CD4-positive, alpha-beta memory T cell (primary cell): ENCODE results near the gene CDA. TPM values are rescaled to one million over a fixed set of nuclear protein-coding genes. Genes with fewer than 3 reads are reported as not detected.
A peak's percentile ranks its signal among the peaks of the same experiment; 100 is the strongest.

ENCODE experiments used
- CTCF ChIA-PET: fragments of 350-600 bp; sonication (Branson Sonifier 250); formaldehyde crosslinking; loops from one replicate; lab custom pipeline; 2021; ENCODE audit warnings: inconsistent platforms; ENCODE audit not compliant: partially characterized antibody; lab: Charles Lee
- POLR2A ChIA-PET: fragments of 350-600 bp; sonication (Branson Sonifier 250); formaldehyde crosslinking; loops from one replicate; lab custom pipeline; 2021; ENCODE audit not compliant: partially characterized antibody; lab: Charles Lee
- DNase-seq, 5 donors: peaks; one replicate each; pipeline versions ENCODE4 v3.0.0 to v3.0.0-alpha.2; 2020 to 2022; ENCODE audit warnings: mixed read lengths in 1 of 5
- H3K27ac ChIP-seq: one replicate; pipeline ENCODE4 v1.7.0; 2013; ENCODE audit warnings: low read depth, low read length
- H3K27me3 ChIP-seq: 2 replicates; pipeline ENCODE4 v1.7.0; 2013; ENCODE audit warnings: mild to moderate bottlenecking, low read length, moderate library complexity; ENCODE audit not compliant: insufficient read depth
- H3K36me3 ChIP-seq: 2 replicates; pipeline ENCODE4 v1.7.0; 2013; ENCODE audit warnings: mild to moderate bottlenecking, low read length, moderate library complexity; ENCODE audit not compliant: insufficient read depth
- H3K4me1 ChIP-seq: 2 replicates; pipeline ENCODE4 v1.7.0; 2013; ENCODE audit warnings: mild to moderate bottlenecking, low read length, moderate library complexity; ENCODE audit not compliant: insufficient read depth
- H3K4me3 ChIP-seq, 2 donors: one replicate each; pipeline ENCODE4 v1.7.0; 2013; ENCODE audit warnings: low read length in 2 of 2, mild to moderate bottlenecking in 1 of 2
- H3K9me3 ChIP-seq, 2 donors: one replicate each; pipeline ENCODE4 v1.7.0; 2013; ENCODE audit warnings: low read length in 2 of 2, control low read depth in 1 of 2; ENCODE audit not compliant: control insufficient read depth in 1 of 2
- H3K27ac Mint-ChIP-seq, 7 donors: one replicate each; pipeline ENCODE4 v1.8.0; 2020 to 2021; ENCODE audit warnings: mixed read lengths in 7 of 7, mild to moderate bottlenecking in 6 of 7, inconsistent platforms in 3 of 7, moderate library complexity in 3 of 7
- H3K27me3 Mint-ChIP-seq, 2 donors: one replicate each; pipeline ENCODE4 v1.8.0; 2020 to 2021; ENCODE audit warnings: mixed read lengths in 2 of 2
- H3K36me3 Mint-ChIP-seq, 2 donors: one replicate each; pipeline ENCODE4 v1.8.0; 2020 to 2021; ENCODE audit warnings: mixed read lengths in 2 of 2, inconsistent platforms in 1 of 2, mild to moderate bottlenecking in 1 of 2
- H3K4me1 Mint-ChIP-seq, 4 donors: one replicate each; pipeline ENCODE4 v1.8.0; 2020 to 2021; ENCODE audit warnings: mixed read lengths in 4 of 4, mild to moderate bottlenecking in 1 of 4
- H3K4me3 Mint-ChIP-seq, 8 donors: one replicate each; pipeline ENCODE4 v1.8.0; 2020 to 2021; ENCODE audit warnings: mixed read lengths in 8 of 8, mild to moderate bottlenecking in 7 of 8, moderate library complexity in 6 of 8, inconsistent platforms in 3 of 8
- H3K9me3 Mint-ChIP-seq, 8 donors: one replicate each; pipeline ENCODE4 v1.8.0; 2020 to 2021; ENCODE audit warnings: mixed read lengths in 8 of 8, mild to moderate bottlenecking in 5 of 8, inconsistent platforms in 3 of 8, moderate library complexity in 1 of 8
- intact Hi-C: fragments of 100-400 bp; cut with micrococcal nuclease; formaldehyde crosslinking; loops from one replicate; pipeline ENCODE4 v1.15.1; 2023
- polyA plus RNA-seq, 2 donors: library from polyadenylated mRNA; unstranded; fragments of 300-500 nt; fragmentation: Illumina TruSeq; gene quantifications; one replicate each; pipeline ENCODE4 v1.2.3, GENCODE V29; 2021
- total RNA-seq, 2 experiments: library from RNA; stranded (reverse); gene quantifications; one replicate each; pipeline ENCODE4 v1.2.3, GENCODE V29; 2021

CDA gene
- total and polyA plus RNA-seq, 4 experiments from 2014 or later, result not detected

DNA sequence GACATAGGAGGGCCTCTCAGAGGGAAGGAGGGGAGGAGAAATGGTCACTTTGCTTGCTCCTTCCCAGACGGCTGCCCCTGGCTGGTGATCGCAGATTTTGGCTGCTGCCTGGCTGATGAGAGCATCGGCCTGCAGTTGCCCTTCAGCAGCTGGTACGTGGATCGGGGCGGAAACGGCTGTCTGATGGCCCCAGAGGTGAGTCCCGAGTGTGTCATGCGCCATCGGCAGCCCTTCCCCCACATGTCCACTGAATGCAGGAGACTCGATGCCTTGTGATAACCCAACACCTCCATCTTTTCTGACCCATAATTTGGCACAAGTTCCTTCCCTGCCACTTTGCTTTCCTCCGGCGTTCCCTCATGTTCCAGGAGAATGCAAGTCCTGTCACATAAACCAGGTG, 59.5 kb downstream of the CDA start:
- H3K27ac ChIP-seq, result no peak overlapping the region
- peaks cover 40 to 69% of the 10 kb centered on the region in 2 donors for H3K36me3 Mint-ChIP-seq

DNA sequence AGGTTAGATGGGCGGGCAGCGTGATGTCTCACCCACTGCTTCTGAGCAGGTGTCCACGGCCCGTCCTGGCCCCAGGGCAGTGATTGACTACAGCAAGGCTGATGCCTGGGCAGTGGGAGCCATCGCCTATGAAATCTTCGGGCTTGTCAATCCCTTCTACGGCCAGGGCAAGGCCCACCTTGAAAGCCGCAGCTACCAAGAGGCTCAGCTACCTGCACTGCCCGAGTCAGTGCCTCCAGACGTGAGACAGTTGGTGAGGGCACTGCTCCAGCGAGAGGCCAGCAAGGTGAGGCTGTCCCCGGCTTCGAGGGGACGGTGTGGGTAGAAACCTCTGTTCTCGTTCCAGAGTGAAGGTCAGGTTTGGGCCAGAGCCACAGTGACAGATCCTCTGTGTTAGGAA, 60.0 kb downstream of the CDA start:
- intact Hi-C loops, result no loop called here
- peaks cover 44 to 73% of the 10 kb centered on the region in 2 donors for H3K36me3 Mint-ChIP-seq

More for the DNA sequence above, 59.5 kb downstream of the CDA start:
- Histone ChIP-seq H3K4me3 (no peak overlapping the region), H3K9me3 (no peaks in the 10 kb centered on the region), H3K27me3 (no peaks in the 10 kb centered on the region), H3K4me1 (no peaks in the 10 kb centered on the region), H3K36me3 (peaks cover 39% of the 10 kb centered on the region)
- Mint-ChIP-seq H3K27me3 (no peaks in the 10 kb centered on the region), H3K4me3 (no peak overlapping the region), H3K27ac (peak overlapping the region in 2 of 7 donors; percentile 60 to 62), H3K4me1 (no peaks in the 10 kb centered on the region), H3K9me3 (no peaks in the 10 kb centered on the region)
- DNase-seq, result no peak
- intact Hi-C loops, result no loop called here
- CTCF ChIA-PET, result interaction anchor here (1.1 to 1.2 kb wide), 2 partner anchors 14 to 16 kb away, joined by 3 to 4 read pairs; no protein-coding TSS in a partner anchor
- POLR2A ChIA-PET, result interaction anchor here (1.5 to 2.6 kb wide), 2 partner anchors 12 to 15 kb away, joined by 4 to 9 read pairs; partner anchors contain the start of gene DDOST

DNA sequence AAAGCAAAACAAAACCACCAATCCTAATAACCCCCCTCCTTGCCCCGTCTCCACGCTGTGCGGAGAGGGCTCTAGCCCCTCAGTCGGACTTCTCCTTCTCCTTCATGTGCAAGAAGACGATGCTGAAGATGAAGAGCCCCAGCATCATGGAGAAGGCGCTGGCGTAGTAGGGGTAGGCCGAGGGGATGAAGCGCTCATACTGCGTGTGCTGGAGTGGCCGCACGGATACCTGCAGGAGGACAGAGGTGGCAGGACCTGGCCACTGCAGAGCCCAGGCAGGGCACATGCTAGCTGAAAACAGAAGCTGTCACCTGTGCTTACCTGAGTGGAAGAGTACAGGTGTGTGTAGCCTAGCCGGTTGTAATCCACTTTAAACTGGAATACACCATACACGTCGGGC, 63.4 kb downstream of the CDA start:
- peaks cover 75% of the 10 kb centered on the region for H3K36me3 ChIP-seq
- POLR2A ChIA-PET, result interaction anchor here (1.1 to 1.4 kb wide), 2 partner anchors 19 to 134 kb away, joined by 3 read pairs; no protein-coding TSS in a partner anchor
- no peaks in the 10 kb centered on the region for H3K4me1 ChIP-seq
- no peak overlapping the region for H3K4me3 Mint-ChIP-seq
- intact Hi-C loops, result no loop called here
- no peak overlapping the region for H3K27ac ChIP-seq
- H3K27me3 Mint-ChIP-seq, result no peaks in the 10 kb centered on the region
- no peaks in the 10 kb centered on the region for H3K9me3 Mint-ChIP-seq
- no peak overlapping the region for H3K4me3 ChIP-seq
- no peak for DNase-seq
- no peaks in the 10 kb centered on the region for H3K27me3 ChIP-seq
- H3K9me3 ChIP-seq, result no peaks in the 10 kb centered on the region
- CTCF ChIA-PET, result no interaction called here
- H3K4me1 Mint-ChIP-seq, result peaks cover 0 to 12% (median 6%) of the 10 kb centered on the region in 4 donors
- H3K36me3 Mint-ChIP-seq, result peaks cover 56 to 86% of the 10 kb centered on the region in 2 donors
- H3K27ac Mint-ChIP-seq, result peak overlapping the region in 1 of 7 donors; percentile 59

More for the DNA sequence above, 60.0 kb downstream of the CDA start:
- ChIA-PET CTCF (interaction anchor here (1.2 kb wide), 2 partner anchors 15 to 16 kb away, joined by 3 to 4 read pairs; partner anchors contain the start of gene PINK1), POLR2A (interaction anchor here (2.6 kb wide), 1 partner anchor 15 kb away, joined by 9 read pairs; no protein-coding TSS in a partner anchor)
- H3K27me3 ChIP-seq, result no peaks in the 10 kb centered on the region
- no peak for DNase-seq
- peaks cover 44% of the 10 kb centered on the region for H3K36me3 ChIP-seq
- no peak overlapping the region for H3K4me3 ChIP-seq
- H3K9me3 Mint-ChIP-seq, result no peaks in the 10 kb centered on the region
- H3K9me3 ChIP-seq, result no peaks in the 10 kb centered on the region
- H3K4me3 Mint-ChIP-seq, result no peak overlapping the region
- peak overlapping the region in 1 of 7 donors; percentile 62 for H3K27ac Mint-ChIP-seq
- H3K27ac ChIP-seq, result no peak overlapping the region
- H3K4me1 ChIP-seq, result no peaks in the 10 kb centered on the region
- no peaks in the 10 kb centered on the region for H3K4me1 Mint-ChIP-seq
- no peaks in the 10 kb centered on the region for H3K27me3 Mint-ChIP-seq

DNA sequence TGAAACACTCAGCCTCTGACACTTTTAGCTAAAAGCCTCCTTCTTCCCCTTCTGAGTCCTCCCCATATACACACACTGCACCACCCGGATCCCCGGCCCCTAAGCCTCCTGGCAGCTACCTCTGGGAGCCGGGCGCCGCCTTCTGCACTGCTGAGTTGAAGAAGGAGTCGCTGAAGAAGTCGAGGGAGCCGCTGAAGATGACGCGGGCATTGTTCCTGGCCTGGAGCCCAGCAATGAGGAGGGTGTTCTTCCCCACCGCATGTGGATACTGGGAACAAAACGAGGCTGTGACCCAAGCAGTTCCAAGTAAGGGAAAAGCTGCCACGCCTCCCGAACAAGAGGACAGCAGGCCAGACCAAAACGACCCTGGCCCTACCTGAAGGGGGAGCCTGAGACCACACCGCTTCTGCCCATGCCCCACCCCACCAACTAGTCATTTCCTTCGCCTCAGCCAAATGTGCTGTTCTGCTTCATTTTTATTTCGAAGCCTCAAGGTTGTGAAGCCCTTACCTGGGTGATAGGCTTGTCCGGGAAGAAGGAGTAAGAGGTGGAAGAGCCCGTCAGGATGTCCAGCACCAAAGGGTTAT, 65.3 kb downstream of the CDA start:
- peaks cover 53 to 86% of the 10 kb centered on the region in 2 donors for H3K36me3 Mint-ChIP-seq

DNA sequence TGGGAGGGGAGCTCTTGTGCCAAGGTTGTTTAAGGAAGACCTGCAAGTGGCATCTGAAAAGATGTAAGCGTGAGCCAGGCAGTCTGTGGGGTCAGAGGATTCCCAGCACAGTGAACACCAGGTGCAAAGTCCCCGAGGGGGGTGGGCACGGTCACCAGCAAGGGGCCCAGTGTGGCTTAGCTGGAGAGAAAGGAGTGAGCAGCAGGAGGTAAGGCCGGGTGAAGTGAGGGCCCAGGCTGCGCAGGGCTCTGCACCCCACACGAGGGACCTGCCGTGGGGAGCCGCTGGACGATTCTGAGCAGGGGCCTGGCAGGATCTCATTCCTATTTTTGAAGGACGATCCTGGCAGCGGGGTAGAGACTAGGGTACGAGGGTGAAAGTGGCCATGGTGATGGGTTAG, 68.1 kb downstream of the CDA start:
- Histone ChIP-seq H3K27me3 (no peaks in the 10 kb centered on the region), H3K27ac (no peak overlapping the region), H3K4me3 (no peak overlapping the region), H3K9me3 (no peaks in the 10 kb centered on the region), H3K4me1 (peaks cover 30% of the 10 kb centered on the region), H3K36me3 (peaks cover 63% of the 10 kb centered on the region)
- Mint-ChIP-seq H3K4me3 (peak overlapping the region in 1 of 8 donors; percentile 34), H3K4me1 (peaks cover 26 to 57% (median 36%) of the 10 kb centered on the region in 4 donors), H3K36me3 (peaks cover 33 to 80% of the 10 kb centered on the region in 2 donors), H3K27ac (peak overlapping the region in 2 of 7 donors; percentile 19 to 76), H3K27me3 (no peaks in the 10 kb centered on the region), H3K9me3 (no peaks in the 10 kb centered on the region)
- CTCF ChIA-PET, result interaction anchor here (1.2 to 2.0 kb wide), 2 partner anchors 20 to 24 kb away, joined by 3 to 8 read pairs; partner anchors contain the start of gene PINK1
- intact Hi-C loops, result no loop called here
- DNase-seq, result no peak
- POLR2A ChIA-PET, result interaction anchor here (1.2 kb wide), 1 partner anchor 23 kb away, joined by 6 read pairs; no protein-coding TSS in a partner anchor

More for the DNA sequence above, 65.3 kb downstream of the CDA start:
- H3K4me1 ChIP-seq, result peaks cover 11% of the 10 kb centered on the region
- Mint-ChIP-seq H3K4me1 (peaks cover 7 to 29% (median 13%) of the 10 kb centered on the region in 4 donors), H3K4me3 (no peak overlapping the region), H3K9me3 (no peaks in the 10 kb centered on the region), H3K27ac (peak overlapping the region in 1 of 7 donors; percentile 29), H3K27me3 (no peaks in the 10 kb centered on the region)
- DNase-seq, result no peak
- H3K27me3 ChIP-seq, result no peaks in the 10 kb centered on the region
- ChIA-PET POLR2A (no interaction called here), CTCF (interaction anchor here (1.2 to 1.7 kb wide), 2 partner anchors 15 to 20 kb away, joined by 4 to 5 read pairs; no protein-coding TSS in a partner anchor)
- no peak overlapping the region for H3K4me3 ChIP-seq
- no peak overlapping the region for H3K27ac ChIP-seq
- H3K36me3 ChIP-seq, result peaks cover 79% of the 10 kb centered on the region
- no peaks in the 10 kb centered on the region for H3K9me3 ChIP-seq
- intact Hi-C loops, result no loop called here

DNA sequence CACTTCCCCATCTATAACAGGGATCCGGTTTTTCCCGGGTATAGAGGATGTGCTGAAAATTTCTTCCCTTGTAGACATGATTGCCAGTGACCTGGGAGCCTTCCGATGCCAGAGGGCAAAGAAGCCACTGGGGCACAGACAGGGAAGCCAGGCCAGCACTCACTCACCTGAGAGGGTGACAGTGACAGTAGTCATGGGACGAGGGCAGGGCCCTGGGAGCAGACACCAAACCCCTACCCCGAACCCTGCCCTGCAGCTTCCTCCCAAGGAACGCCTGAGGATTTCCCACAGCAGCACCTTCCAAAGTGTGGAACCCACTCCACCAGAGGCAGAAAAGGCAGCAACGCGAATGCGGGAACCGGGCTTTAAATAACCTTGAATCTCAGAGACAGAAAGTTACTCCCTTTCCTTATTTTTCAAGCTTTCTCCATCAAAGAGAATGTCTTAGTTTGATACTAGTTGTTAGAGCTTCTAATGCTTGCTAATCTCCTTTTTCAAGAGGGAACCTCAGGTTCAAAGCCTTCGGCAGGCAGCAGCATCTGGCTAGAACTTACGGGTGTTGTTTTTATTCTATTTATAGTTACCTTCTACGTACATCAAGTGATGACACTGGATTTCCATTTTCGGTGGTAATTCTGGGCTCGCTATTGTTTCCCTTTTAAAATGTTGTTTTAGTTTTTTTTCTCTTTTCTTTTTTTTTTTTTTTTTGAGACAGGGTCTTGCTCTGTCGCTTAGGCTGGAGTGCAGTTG, 69.4 kb downstream of the CDA start:
- Mint-ChIP-seq H3K4me3 (peak overlapping the region in 2 of 8 donors; percentile 44 to 65), H3K9me3 (no peaks in the 10 kb centered on the region), H3K27me3 (no peaks in the 10 kb centered on the region), H3K36me3 (peaks cover 21 to 69% of the 10 kb centered on the region in 2 donors), H3K4me1 (peaks cover 33 to 66% (median 44%) of the 10 kb centered on the region in 4 donors), H3K27ac (peak overlapping the region in 6 of 7 donors; percentile 7 to 97 (median 51))
- H3K36me3 ChIP-seq, result peaks cover 50% of the 10 kb centered on the region
- no peaks in the 10 kb centered on the region for H3K27me3 ChIP-seq
- CTCF ChIA-PET, result interaction anchor here (1.0 kb wide), 1 partner anchor 24 kb away, joined by 3 read pairs; no protein-coding TSS in a partner anchor
- POLR2A ChIA-PET, result interaction anchor here (1.3 to 2.1 kb wide), 2 partner anchors 8 to 128 kb away, joined by 3 to 8 read pairs; partner anchors contain the start of gene HP1BP3
- no peaks in the 10 kb centered on the region for H3K9me3 ChIP-seq
- intact Hi-C loops, result no loop called here
- DNase-seq, result peak in 1 of 5 donors; percentile 10
- no peak overlapping the region for H3K4me3 ChIP-seq
- H3K27ac ChIP-seq, result no peak overlapping the region
- peaks cover 37% of the 10 kb centered on the region for H3K4me1 ChIP-seq
